Upper lobe of left lung (tissue), 4 donors: ENCODE results near the gene TUBGCP2.

Experiments
- CTCF ChIP-seq, 6 experiments: fragments of 450-650 bp in 4 of 6; fragments of 200-600 bp in 2 of 6; sonication (generic) in 2 of 6; IDR thresholded peaks; one replicate each; pipeline ENCODE4 v1.5.1; 2016 to 2019; ENCODE audit warnings: antibody characterized with exemption in 6 of 6
- POLR2A ChIP-seq, 4 donors: fragments of 450-650 bp; IDR thresholded peaks; one replicate each; pipeline ENCODE4 v1.5.1; 2016 to 2017; ENCODE audit warnings: antibody characterized with exemption in 4 of 4, mild to moderate bottlenecking in 2 of 4

- no peak for TF ChIP-seq CTCF (IDR thresholded peaks at IDR 0.05)
- peak in 1 of 4 donors; percentile 2 for TF ChIP-seq POLR2A (IDR thresholded peaks at IDR 0.05)
These were observed 33.0 kb downstream of the TUBGCP2 start for GRCh38 chr10:133275684-133276092.
